ENCODE measurements around the gene HES7.

The HES7 gene

GRCh38 chr17:8155231-8155995, 31.5 kb upstream of the HES7 start:
- ATAC-seq: no peak

- ATAC-seq: no peak
These were observed 30.8 kb upstream of the HES7 start for GRCh38 chr17:8154608-8155155.

- no peak for ATAC-seq
These were observed 30.2 kb upstream of the HES7 start for GRCh38 chr17:8153957-8154607.

- no peak for ATAC-seq
These were observed 29.6 kb upstream of the HES7 start for GRCh38 chr17:8153525-8153956.

GRCh38 chr17:8153031-8153451, 29.1 kb upstream of the HES7 start:
- ATAC-seq: no peak

- ATAC-seq: peak; percentile 37 to 44
These were observed 28.3 kb upstream of the HES7 start, which contains the start of gene PER1 for GRCh38 chr17:8152112-8152775. TSS of gene PER1 (minus strand) at chr17:8152404. CDS start at chr17:8150706, 1,698 bp downstream.

GRCh38 chr17:8151641-8152111, 27.8 kb upstream of the HES7 start:
- no peak for ATAC-seq

- ATAC-seq: peak; percentile 41 to 54
These were observed 27.3 kb upstream of the HES7 start for GRCh38 chr17:8151120-8151640.

GRCh38 chr17:8150194-8151119, 26.6 kb upstream of the HES7 start:
- no peak for ATAC-seq

- no peak for ATAC-seq
These were observed 25.7 kb upstream of the HES7 start for GRCh38 chr17:8149419-8150193.

GRCh38 chr17:8148560-8148959, 24.7 kb upstream of the HES7 start:
- ATAC-seq: no peak

GRCh38 chr17:8147805-8148404, 24.0 kb upstream of the HES7 start:
- no peak for ATAC-seq

- ATAC-seq: no peak
These were observed 23.4 kb upstream of the HES7 start for GRCh38 chr17:8147141-8147804.

GRCh38 chr17:8146381-8147140, 22.7 kb upstream of the HES7 start:
- ATAC-seq: no peak

GRCh38 chr17:8145811-8146210, 21.9 kb upstream of the HES7 start:
- no peak for ATAC-seq

GRCh38 chr17:8144401-8145231, 20.7 kb upstream of the HES7 start:
- ATAC-seq: no peak

- no peak for ATAC-seq
These were observed 19.9 kb upstream of the HES7 start for GRCh38 chr17:8143581-8144400.

Data from activated CD4-positive, CD25-positive, alpha-beta regulatory T cell treated with anti-CD3 and anti-CD28 coated beads, Interleukin-2, amount 50 U/mL, for 24 hours (primary cell).